Endothelial cell of umbilical vein (primary cell): Measurements from ENCODE around the gene CORO2B. TPM values are rescaled to one million over a fixed set of nuclear protein-coding genes. Genes with fewer than 3 reads are reported as not detected.

ENCODE experiments used
- BruUV-seq: library from RNA; stranded (reverse); fragments of 400-500 nt; replicated peaks from 2 replicates; lab custom pipeline; 2021; lab: Mats Ljungman, UMichigan
- CTCF ChIA-PET: fragments of 300-600, 350-600 bp; sonication (Branson Sonifier 250); formaldehyde crosslinking; loops from one replicate; lab custom pipeline; 2021; ENCODE audit warnings: antibody characterized with exemption, inconsistent platforms; lab: Charles Lee
- POLR2A ChIA-PET: fragments of 300-600, 350-600 bp; sonication (Branson Sonifier 250); formaldehyde crosslinking; loops from one replicate; lab custom pipeline; 2021; ENCODE audit warnings: antibody characterized with exemption, inconsistent platforms; lab: Charles Lee
- DNase-seq: peaks from one replicate; pipeline ENCODE4 v3.0.0-alpha.2; 2011; ENCODE audit warnings: low read depth, low spot score
- FAIRE-seq: peaks from 2 replicates; lab custom pipeline; 2011; peaks lifted over from hg19 to GRCh38; lab: Jason Lieb, UNC
- H2AFZ ChIP-seq: 2 replicates; pipeline ENCODE4 v1.6.0; 2012; ENCODE audit warnings: low read depth, low read length, control low read depth, inconsistent platforms
- H3K27ac ChIP-seq: 2 replicates; pipeline ENCODE4 v1.5.1; 2011; ENCODE audit warnings: low read depth, mild to moderate bottlenecking, control low read depth, low read length, moderate library complexity; ENCODE audit not compliant: insufficient read depth
- H3K27me3 ChIP-seq, 2 experiments: 2 replicates each; pipeline versions ENCODE4 v1.6.0 to v1.6.1; 2011; ENCODE audit warnings: low read length in 2 of 2, mixed read lengths in 1 of 2; ENCODE audit not compliant: control insufficient read depth in 2 of 2, insufficient read depth in 2 of 2
- H3K36me3 ChIP-seq, 2 experiments: 2 replicates in 1 of 2; 3 replicates in 1 of 2; pipeline ENCODE4 v1.5.1; 2011; ENCODE audit warnings: low read length in 2 of 2, mild to moderate bottlenecking in 1 of 2, moderate library complexity in 1 of 2; ENCODE audit not compliant: control insufficient read depth in 2 of 2, insufficient read depth in 2 of 2; ENCODE audit errors: extremely low read depth in 1 of 2
- H3K4me1 ChIP-seq: 3 replicates; pipeline ENCODE4 v1.5.1; 2011; ENCODE audit warnings: mild to moderate bottlenecking, low read length; ENCODE audit not compliant: control insufficient read depth, insufficient read depth; ENCODE audit errors: extremely low read depth
- H3K4me2 ChIP-seq: 2 replicates; pipeline ENCODE4 v1.6.1; 2011; ENCODE audit warnings: low read length, control low read depth, mixed read lengths; ENCODE audit not compliant: insufficient read depth
- H3K4me3 ChIP-seq, 3 experiments: fragments of 200-600 bp in 1 of 3; sonication (generic), shearing (Covaris generic) in 1 of 3; replicated peaks in 1 of 3; 2 replicates each; pipeline ENCODE4 v1.5.1; 2011 to 2016; ENCODE audit warnings: control low read depth in 3 of 3, low read length in 3 of 3, mild to moderate bottlenecking in 2 of 3, inconsistent platforms in 1 of 3, low read depth in 1 of 3, moderate library complexity in 1 of 3; ENCODE audit not compliant: insufficient read depth in 1 of 3
- H3K79me2 ChIP-seq: 2 replicates; pipeline ENCODE4 v1.6.0; 2012; ENCODE audit warnings: low read length, inconsistent platforms; ENCODE audit not compliant: control insufficient read depth, insufficient read depth
- H3K9ac ChIP-seq: replicated peaks from 2 replicates; pipeline ENCODE3; 2011; ENCODE audit warnings: low read length, control low read depth; ENCODE audit not compliant: insufficient read depth; ENCODE audit errors: extremely low read depth
- H3K9me1 ChIP-seq: replicated peaks from 3 replicates; pipeline ENCODE4 v1.6.0; 2011; ENCODE audit warnings: mild to moderate bottlenecking, low read length; ENCODE audit not compliant: control insufficient read depth, insufficient read depth; ENCODE audit errors: extremely low read depth
- H3K9me3 ChIP-seq: replicated peaks from 2 replicates; pipeline ENCODE4 v1.5.1; 2012; ENCODE audit warnings: low read length, inconsistent platforms; ENCODE audit not compliant: control insufficient read depth, insufficient read depth
- H4K20me1 ChIP-seq: replicated peaks from 2 replicates; pipeline ENCODE3; 2011; ENCODE audit warnings: mild to moderate bottlenecking, low read length; ENCODE audit not compliant: control insufficient read depth, insufficient read depth; ENCODE audit errors: extremely low read depth
- EZH2 ChIP-seq: IDR thresholded peaks from 2 replicates; pipeline ENCODE4 v1.6.1; 2012; ENCODE audit warnings: borderline replicate concordance, low read depth, mild to moderate bottlenecking, moderate library complexity, low read length, inconsistent platforms; ENCODE audit not compliant: severe bottlenecking
- FOS ChIP-seq: IDR thresholded peaks from 2 replicates; pipeline ENCODE4 v1.6.1; 2011; ENCODE audit warnings: mild to moderate bottlenecking, low read length, moderate library complexity, borderline replicate concordance; ENCODE audit not compliant: insufficient read depth
- GATA2 ChIP-seq: IDR thresholded peaks from 2 replicates; pipeline ENCODE4 v1.7.0; 2011; ENCODE audit warnings: low read depth, mild to moderate bottlenecking, moderate library complexity, mixed read lengths, low read length; ENCODE audit not compliant: insufficient read length, insufficient read depth
- JUN ChIP-seq: IDR thresholded peaks from 2 replicates; pipeline ENCODE4 v1.6.1; 2011; ENCODE audit warnings: borderline replicate concordance, low read depth; ENCODE audit not compliant: insufficient read length, insufficient read depth
- MYC ChIP-seq: IDR thresholded peaks from one replicate; pipeline ENCODE4 v1.6.1; 2011; ENCODE audit warnings: mild to moderate bottlenecking, low read depth, low read length
- POLR2A ChIP-seq: IDR thresholded peaks from 2 replicates; pipeline ENCODE4 v1.6.1; 2012; ENCODE audit warnings: low read depth, mild to moderate bottlenecking, control low read depth, low read length
- POLR2AphosphoS5 ChIP-seq: IDR thresholded peaks from 2 replicates; pipeline ENCODE4 v1.6.1; 2012; ENCODE audit warnings: low read depth, mild to moderate bottlenecking, control low read depth, low read length, moderate library complexity; ENCODE audit not compliant: insufficient read depth
- dilution Hi-C: fragments of 300-500 bp; cut with MboI; formaldehyde crosslinking; loops from one replicate; pipeline ENCODE4 v1.15.0; 2019; ENCODE audit warnings: low sequenced_read_pairs; ENCODE audit not compliant: extremely low pct_ligation_motif_present
- intact Hi-C: fragments of 100-400 bp; cut with micrococcal nuclease; formaldehyde crosslinking; loops from one replicate; pipeline ENCODE4 v1.10.0; 2022
- polyA plus RNA-seq, 4 experiments: library from polyadenylated mRNA; depleted of rRNA in 3 of 4; stranded (reverse) in 3 of 4; unstranded in 1 of 4; fragments of >200 nt; gene quantifications; 2 replicates each; pipeline versions ENCODE4 v1.2.1 to v1.2.3, GENCODE V29; 2011 to 2012; ENCODE audit warnings: missing spikeins in 1 of 4
- total RNA-seq: library from RNA; stranded (reverse); gene quantifications from 2 replicates; pipeline ENCODE4 v1.2.3, GENCODE V29; 2021
- TF ChIP-seq, protein P1 (sequence below): IDR thresholded peaks from 2 replicates; pipeline ENCODE4 v1.6.1; 2011; ENCODE audit not compliant: insufficient read depth, insufficient read length
- TF ChIP-seq, protein P2 (sequence below), 2 donors: IDR thresholded peaks; 1 replicate in 1 of 2; 2 replicates in 1 of 2; pipeline ENCODE4 v1.5.1; 2011; ENCODE audit warnings: low read length in 2 of 2, mild to moderate bottlenecking in 2 of 2, moderate library complexity in 2 of 2, control low read depth in 1 of 2, inconsistent platforms in 1 of 2, low read depth in 1 of 2; ENCODE audit not compliant: insufficient read depth in 1 of 2; ENCODE audit errors: extremely low read depth in 1 of 2

CORO2B gene
- total and polyA plus RNA-seq, 2 donors (not counting 3 experiments of a cell fraction or from before 2014, with no cell fraction given) = 2.4 to 3.7 TPM

DNA sequence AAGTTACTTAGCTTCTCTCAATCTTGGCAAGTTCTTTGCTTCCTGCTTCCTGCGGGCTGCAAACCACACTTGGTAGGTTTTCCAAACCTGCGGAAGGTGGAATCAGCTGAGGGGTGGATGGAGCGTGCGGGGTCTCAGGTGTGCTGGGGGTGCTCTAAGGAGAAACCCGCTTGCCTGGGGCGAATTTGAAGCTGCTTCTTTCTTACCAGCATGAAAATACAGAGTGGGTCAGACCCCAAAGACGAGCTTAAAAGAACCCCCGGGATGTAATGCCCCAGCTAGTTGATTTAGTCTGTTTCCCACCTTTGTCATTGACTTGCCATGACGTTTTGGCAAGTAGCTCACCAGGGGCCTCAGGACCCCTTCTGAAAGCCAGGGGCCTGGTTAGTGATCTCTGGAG lies 28.8 kb upstream of the CORO2B start:
- dilution Hi-C loops = no loop called here
- Histone ChIP-seq H3K4me3 (no peak overlapping the region), H3K4me2 (no peak overlapping the region), H3K79me2 (no peaks in the 10 kb centered on the region), H3K9me1 (no peaks in the 10 kb centered on the region), H3K27me3 (peaks cover 4 to 5% of the 10 kb centered on the region in 2 experiments), H4K20me1 (no peaks in the 10 kb centered on the region), H3K4me1 (peaks cover 8% of the 10 kb centered on the region), H3K27ac (no peak overlapping the region), H3K9me3 (no peaks in the 10 kb centered on the region), H3K36me3 (no peaks in the 10 kb centered on the region), H3K9ac (no peak overlapping the region), H2AFZ (no peak overlapping the region)
- TF ChIP-seq POLR2A = no peak
- TF ChIP-seq, protein P1, sequence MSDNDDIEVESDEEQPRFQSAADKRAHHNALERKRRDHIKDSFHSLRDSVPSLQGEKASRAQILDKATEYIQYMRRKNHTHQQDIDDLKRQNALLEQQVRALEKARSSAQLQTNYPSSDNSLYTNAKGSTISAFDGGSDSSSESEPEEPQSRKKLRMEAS = no peak
- TF ChIP-seq EZH2 = no peak
- TF ChIP-seq GATA2 = no peak
- no peak for TF ChIP-seq JUN
- no peak for TF ChIP-seq MYC
- no peak for TF ChIP-seq POLR2AphosphoS5
- no peak for TF ChIP-seq FOS
- TF ChIP-seq, protein P2, sequence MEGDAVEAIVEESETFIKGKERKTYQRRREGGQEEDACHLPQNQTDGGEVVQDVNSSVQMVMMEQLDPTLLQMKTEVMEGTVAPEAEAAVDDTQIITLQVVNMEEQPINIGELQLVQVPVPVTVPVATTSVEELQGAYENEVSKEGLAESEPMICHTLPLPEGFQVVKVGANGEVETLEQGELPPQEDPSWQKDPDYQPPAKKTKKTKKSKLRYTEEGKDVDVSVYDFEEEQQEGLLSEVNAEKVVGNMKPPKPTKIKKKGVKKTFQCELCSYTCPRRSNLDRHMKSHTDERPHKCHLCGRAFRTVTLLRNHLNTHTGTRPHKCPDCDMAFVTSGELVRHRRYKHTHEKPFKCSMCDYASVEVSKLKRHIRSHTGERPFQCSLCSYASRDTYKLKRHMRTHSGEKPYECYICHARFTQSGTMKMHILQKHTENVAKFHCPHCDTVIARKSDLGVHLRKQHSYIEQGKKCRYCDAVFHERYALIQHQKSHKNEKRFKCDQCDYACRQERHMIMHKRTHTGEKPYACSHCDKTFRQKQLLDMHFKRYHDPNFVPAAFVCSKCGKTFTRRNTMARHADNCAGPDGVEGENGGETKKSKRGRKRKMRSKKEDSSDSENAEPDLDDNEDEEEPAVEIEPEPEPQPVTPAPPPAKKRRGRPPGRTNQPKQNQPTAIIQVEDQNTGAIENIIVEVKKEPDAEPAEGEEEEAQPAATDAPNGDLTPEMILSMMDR (IDR thresholded peaks at IDR 0.05; ENCODE audit: extremely low read depth in 1 of 2, insufficient read depth in 1 of 2, low read depth in 1 of 2, low read length in 2 of 2) = no peak
- FAIRE-seq (no peak), DNase-seq (no peak)
- BruUV-seq = no TSS peak
- intact Hi-C loops = loop anchor here (1.0 to 5.0 kb wide), 3 partner anchors 244 to 298 kb away; partner anchors contain the start of gene ANP32A
- ChIA-PET POLR2A (interaction anchor here (0.8 kb wide), 1 partner anchor 272 kb away, joined by 3 read pairs; the partner anchor contains the start of gene FEM1B), CTCF (interaction anchor here (0.5 to 18.5 kb wide), 61 partner anchors 8 to 378 kb away, joined by 3 to 728 read pairs (median 4); no protein-coding TSS in a partner anchor)
